HepG2 (cell line): ENCODE measurements around the gene MTHFD1L. TPM values are rescaled to one million over a fixed set of nuclear protein-coding genes. Genes with fewer than 3 reads are reported as not detected.

Source experiments
- ARNT ChIP-seq: fragments of 450-650 bp; IDR thresholded peaks from 2 replicates; pipeline ENCODE4 v1.6.1; 2017
- FOXC1 ChIP-seq: sonication (generic); formaldehyde crosslinking; IDR thresholded peaks from 2 replicates; pipeline ENCODE4 v1.8.0; 2022; ENCODE audit warnings: mild to moderate bottlenecking, missing genetic modification reagents, borderline replicate concordance
- KDM6A ChIP-seq: IDR thresholded peaks from 2 replicates; pipeline ENCODE4 v1.6.1; 2016; ENCODE audit warnings: low read depth
- MYC ChIP-seq: sonication (generic); formaldehyde crosslinking; IDR thresholded peaks from 2 replicates; pipeline ENCODE4 v1.9.0; 2021; ENCODE audit warnings: missing genetic modification reagents, borderline replicate concordance
- NCOA1 ChIP-seq: sonication (generic); formaldehyde crosslinking; IDR thresholded peaks from 2 replicates; pipeline ENCODE4 v1.9.0; 2021; ENCODE audit warnings: missing genetic modification reagents
- SOX5 ChIP-seq: IDR thresholded peaks from 2 replicates; pipeline ENCODE4 v1.6.1; 2016; ENCODE audit warnings: borderline replicate concordance
- TOPORS ChIP-seq: sonication (generic); formaldehyde crosslinking; IDR thresholded peaks from 2 replicates; pipeline ENCODE4 v1.8.0; 2023; ENCODE audit warnings: mild to moderate bottlenecking, missing genetic modification reagents
- WIZ ChIP-seq: sonication (generic); formaldehyde crosslinking; IDR thresholded peaks from 2 replicates; pipeline ENCODE4 v1.5.1; 2020; ENCODE audit warnings: mild to moderate bottlenecking, missing genetic modification reagents
- ZNF136 ChIP-seq: sonication (generic); formaldehyde crosslinking; IDR thresholded peaks from 2 replicates; pipeline ENCODE4 v1.8.1; 2022; ENCODE audit warnings: low read depth, mild to moderate bottlenecking, moderate library complexity, missing genetic modification reagents
- ZNF383 ChIP-seq: sonication (generic); formaldehyde crosslinking; IDR thresholded peaks from 2 replicates; pipeline ENCODE4 v1.4.0; 2020; ENCODE audit warnings: missing genetic modification reagents, mild to moderate bottlenecking, borderline replicate concordance
- ZNF546 ChIP-seq: sonication (generic); formaldehyde crosslinking; conservative IDR thresholded peaks from 2 replicates; pipeline ENCODE4 v1.8.1; 2023; ENCODE audit warnings: mild to moderate bottlenecking, missing genetic modification reagents
- ZNF773 ChIP-seq: sonication (generic); formaldehyde crosslinking; IDR thresholded peaks from 2 replicates; pipeline ENCODE4 v1.4.0; 2020; ENCODE audit warnings: missing genetic modification reagents, borderline replicate concordance
- ZNF839 ChIP-seq: sonication (generic); formaldehyde crosslinking; IDR thresholded peaks from 2 replicates; pipeline ENCODE4 v1.4.0; 2020; ENCODE audit warnings: missing genetic modification reagents, mild to moderate bottlenecking, borderline replicate concordance
- ZSCAN22 ChIP-seq: sonication (generic); formaldehyde crosslinking; IDR thresholded peaks from 2 replicates; pipeline ENCODE4 v1.4.0; 2020; ENCODE audit warnings: mild to moderate bottlenecking, missing genetic modification reagents
- ZSCAN25 ChIP-seq: sonication (generic); formaldehyde crosslinking; IDR thresholded peaks from 2 replicates; pipeline ENCODE4 v1.8.0; 2022; ENCODE audit warnings: mild to moderate bottlenecking, missing genetic modification reagents
- polyA plus RNA-seq, 8 experiments: library from polyadenylated mRNA; depleted of rRNA in 3 of 8; stranded (reverse) in 7 of 8; unstranded in 1 of 8; fragments of >200 nt; fragmentation: Illumina TruSeq in 4 of 8; extraction: Trizol in 4 of 8; gene quantifications; 2 replicates each; pipeline versions ENCODE4 v1.2.1 to v1.2.3, GENCODE V29; 2011 to 2016; ENCODE audit warnings: low read depth in 4 of 8, missing spikeins in 1 of 8, mixed read lengths in 1 of 8; ENCODE audit not compliant: insufficient read depth in 1 of 8
- total RNA-seq, 5 experiments: library from RNA; depleted of rRNA; stranded (reverse); fragments of >200 nt; fragmentation: Illumina TruSeq; extraction: Trizol; gene quantifications; 2 replicates each; pipeline ENCODE4 v1.2.3, GENCODE V29; 2016; ENCODE audit warnings: low read depth in 1 of 5
- TF ChIP-seq, protein P1 (sequence below): sonication (generic); formaldehyde crosslinking; IDR thresholded peaks from 2 replicates; pipeline ENCODE4 v1.4.0; 2020; ENCODE audit warnings: missing genetic modification reagents
- TF ChIP-seq, protein P2 (sequence below): sonication (generic); formaldehyde crosslinking; IDR thresholded peaks from 2 replicates; pipeline ENCODE4 v1.5.0; 2020; ENCODE audit warnings: missing genetic modification reagents, mild to moderate bottlenecking, borderline replicate concordance
- TF ChIP-seq, protein P3 (sequence below): sonication (generic); formaldehyde crosslinking; IDR thresholded peaks from 2 replicates; pipeline ENCODE4 v1.5.0; 2020; ENCODE audit warnings: mild to moderate bottlenecking, missing genetic modification reagents
- TF ChIP-seq, protein P4 (sequence below): IDR thresholded peaks from 2 replicates; pipeline ENCODE4 v1.6.1; 2016; ENCODE audit warnings: missing genetic modification reagents, missing compliant biosample characterization
- TF ChIP-seq, protein P5 (sequence below): sonication (generic); formaldehyde crosslinking; IDR thresholded peaks from 2 replicates; pipeline ENCODE4 v1.4.0; 2020; ENCODE audit warnings: mild to moderate bottlenecking, missing genetic modification reagents
- TF ChIP-seq, protein P6 (sequence below): sonication (generic); formaldehyde crosslinking; IDR thresholded peaks from 2 replicates; pipeline ENCODE4 v1.5.1; 2020; ENCODE audit warnings: missing genetic modification reagents, mild to moderate bottlenecking, borderline replicate concordance

The MTHFD1L gene
- total and polyA plus RNA-seq, 2 of the 13 experiments (the other 11 are each of a cell fraction or from before 2014, with no cell fraction given), result 24.0 to 39.6 TPM

DNA sequence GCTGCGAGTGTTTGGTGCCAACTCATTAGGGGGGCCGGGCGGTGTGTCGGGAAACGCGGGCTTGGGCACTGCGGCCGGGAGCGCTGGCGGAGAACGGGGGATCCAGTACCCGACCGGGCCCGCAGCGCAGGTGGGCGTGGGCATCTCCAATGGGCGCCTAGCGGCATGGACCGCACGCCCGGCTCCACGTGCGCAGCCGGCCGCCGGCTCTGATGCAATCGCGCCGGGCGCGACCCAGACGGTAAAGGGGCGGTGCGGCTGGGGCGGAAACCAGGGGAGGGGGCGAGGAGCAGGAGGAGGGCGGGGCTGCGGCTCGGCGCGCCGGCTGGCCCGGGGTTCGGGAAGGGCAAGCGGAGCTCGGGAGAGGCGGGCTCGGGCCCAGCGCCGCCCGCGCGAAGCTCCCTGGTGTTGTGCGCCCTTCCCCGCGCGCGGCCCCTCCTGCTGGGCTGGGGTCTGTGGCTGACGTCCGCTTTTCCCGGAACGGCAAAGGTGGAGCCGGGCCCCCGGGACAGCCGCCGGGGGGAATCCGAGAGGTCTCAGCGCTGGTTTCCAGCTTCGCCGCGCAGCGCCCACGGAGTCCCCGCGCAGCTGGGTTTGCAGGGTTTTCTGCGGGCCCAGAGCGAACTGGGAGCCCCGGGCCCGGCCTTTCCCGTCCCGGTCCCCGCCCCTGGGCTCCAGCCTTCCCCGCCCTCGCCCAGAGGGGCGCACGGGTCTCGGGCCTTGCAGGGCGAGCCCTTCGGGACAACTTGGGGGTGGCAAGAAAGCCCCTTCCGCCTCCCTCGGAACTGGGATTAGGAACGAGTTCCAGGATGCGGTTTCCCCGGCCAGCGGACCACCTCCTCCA, 867 bp downstream of the MTHFD1L start (continued):
- TF ChIP-seq, protein P1, sequence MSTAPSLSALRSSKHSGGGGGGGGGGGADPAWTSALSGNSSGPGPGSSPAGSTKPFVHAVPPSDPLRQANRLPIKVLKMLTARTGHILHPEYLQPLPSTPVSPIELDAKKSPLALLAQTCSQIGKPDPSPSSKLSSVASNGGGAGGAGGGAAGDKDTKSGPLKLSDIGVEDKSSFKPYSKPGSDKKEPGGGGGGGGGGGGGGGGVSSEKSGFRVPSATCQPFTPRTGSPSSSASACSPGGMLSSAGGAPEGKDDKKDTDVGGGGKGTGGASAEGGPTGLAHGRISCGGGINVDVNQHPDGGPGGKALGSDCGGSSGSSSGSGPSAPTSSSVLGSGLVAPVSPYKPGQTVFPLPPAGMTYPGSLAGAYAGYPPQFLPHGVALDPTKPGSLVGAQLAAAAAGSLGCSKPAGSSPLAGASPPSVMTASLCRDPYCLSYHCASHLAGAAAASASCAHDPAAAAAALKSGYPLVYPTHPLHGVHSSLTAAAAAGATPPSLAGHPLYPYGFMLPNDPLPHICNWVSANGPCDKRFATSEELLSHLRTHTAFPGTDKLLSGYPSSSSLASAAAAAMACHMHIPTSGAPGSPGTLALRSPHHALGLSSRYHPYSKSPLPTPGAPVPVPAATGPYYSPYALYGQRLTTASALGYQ (CRISPR knock-in tag), result peak; percentile 84
- TF ChIP-seq, protein P2, sequence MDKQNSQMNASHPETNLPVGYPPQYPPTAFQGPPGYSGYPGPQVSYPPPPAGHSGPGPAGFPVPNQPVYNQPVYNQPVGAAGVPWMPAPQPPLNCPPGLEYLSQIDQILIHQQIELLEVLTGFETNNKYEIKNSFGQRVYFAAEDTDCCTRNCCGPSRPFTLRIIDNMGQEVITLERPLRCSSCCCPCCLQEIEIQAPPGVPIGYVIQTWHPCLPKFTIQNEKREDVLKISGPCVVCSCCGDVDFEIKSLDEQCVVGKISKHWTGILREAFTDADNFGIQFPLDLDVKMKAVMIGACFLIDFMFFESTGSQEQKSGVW (CRISPR knock-in tag), result no peak
- TF ChIP-seq, protein P3, sequence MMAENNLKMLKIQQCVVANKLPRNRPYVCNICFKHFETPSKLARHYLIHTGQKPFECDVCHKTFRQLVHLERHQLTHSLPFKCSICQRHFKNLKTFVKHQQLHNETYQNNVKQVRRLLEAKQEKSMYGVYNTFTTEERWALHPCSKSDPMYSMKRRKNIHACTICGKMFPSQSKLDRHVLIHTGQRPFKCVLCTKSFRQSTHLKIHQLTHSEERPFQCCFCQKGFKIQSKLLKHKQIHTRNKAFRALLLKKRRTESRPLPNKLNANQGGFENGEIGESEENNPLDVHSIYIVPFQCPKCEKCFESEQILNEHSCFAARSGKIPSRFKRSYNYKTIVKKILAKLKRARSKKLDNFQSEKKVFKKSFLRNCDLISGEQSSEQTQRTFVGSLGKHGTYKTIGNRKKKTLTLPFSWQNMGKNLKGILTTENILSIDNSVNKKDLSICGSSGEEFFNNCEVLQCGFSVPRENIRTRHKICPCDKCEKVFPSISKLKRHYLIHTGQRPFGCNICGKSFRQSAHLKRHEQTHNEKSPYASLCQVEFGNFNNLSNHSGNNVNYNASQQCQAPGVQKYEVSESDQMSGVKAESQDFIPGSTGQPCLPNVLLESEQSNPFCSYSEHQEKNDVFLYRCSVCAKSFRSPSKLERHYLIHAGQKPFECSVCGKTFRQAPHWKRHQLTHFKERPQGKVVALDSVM, result peak; percentile 34; the same call in 1 of the 2 replicates
- TF ChIP-seq, protein P4, sequence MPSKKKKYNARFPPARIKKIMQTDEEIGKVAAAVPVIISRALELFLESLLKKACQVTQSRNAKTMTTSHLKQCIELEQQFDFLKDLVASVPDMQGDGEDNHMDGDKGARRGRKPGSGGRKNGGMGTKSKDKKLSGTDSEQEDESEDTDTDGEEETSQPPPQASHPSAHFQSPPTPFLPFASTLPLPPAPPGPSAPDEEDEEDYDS (CRISPR knock-in tag), result peak; percentile 57
- TF ChIP-seq ZNF546 (peak; percentile 76), NCOA1 (CRISPR knock-in tag) (peak; percentile 67; the same call in 1 of the 2 replicates), FOXC1 (CRISPR knock-in tag) (peak; percentile 93; the same call in 1 of the 2 replicates), ZNF839 (peak; percentile 91; the same call in 1 of the 2 replicates), ZNF773 (no peak), SOX5 (CRISPR knock-in tag) (peak; percentile 83), TOPORS (CRISPR knock-in tag) (no peak), MYC (CRISPR knock-in tag) (peak; percentile 100), ZNF136 (CRISPR knock-in tag) (peak; percentile 78; the same call in 1 of the 2 replicates), KDM6A (CRISPR knock-in tag) (peak; percentile 19; the same call in 1 of the 2 replicates), ZSCAN22 (CRISPR knock-in tag) (no peak), WIZ (CRISPR knock-in tag) (peak; percentile 24; the same call in 1 of the 2 replicates), ARNT (no peak), ZSCAN25 (CRISPR knock-in tag) (peak; percentile 82; the same call in 1 of the 2 replicates), ZNF383 (CRISPR knock-in tag) (0 out of 2 replicates have a peak, but pooled peaks have one; percentile 88)
- TF ChIP-seq, protein P5, sequence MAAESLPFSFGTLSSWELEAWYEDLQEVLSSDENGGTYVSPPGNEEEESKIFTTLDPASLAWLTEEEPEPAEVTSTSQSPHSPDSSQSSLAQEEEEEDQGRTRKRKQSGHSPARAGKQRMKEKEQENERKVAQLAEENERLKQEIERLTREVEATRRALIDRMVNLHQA, result no peak
- TF ChIP-seq, protein P6, sequence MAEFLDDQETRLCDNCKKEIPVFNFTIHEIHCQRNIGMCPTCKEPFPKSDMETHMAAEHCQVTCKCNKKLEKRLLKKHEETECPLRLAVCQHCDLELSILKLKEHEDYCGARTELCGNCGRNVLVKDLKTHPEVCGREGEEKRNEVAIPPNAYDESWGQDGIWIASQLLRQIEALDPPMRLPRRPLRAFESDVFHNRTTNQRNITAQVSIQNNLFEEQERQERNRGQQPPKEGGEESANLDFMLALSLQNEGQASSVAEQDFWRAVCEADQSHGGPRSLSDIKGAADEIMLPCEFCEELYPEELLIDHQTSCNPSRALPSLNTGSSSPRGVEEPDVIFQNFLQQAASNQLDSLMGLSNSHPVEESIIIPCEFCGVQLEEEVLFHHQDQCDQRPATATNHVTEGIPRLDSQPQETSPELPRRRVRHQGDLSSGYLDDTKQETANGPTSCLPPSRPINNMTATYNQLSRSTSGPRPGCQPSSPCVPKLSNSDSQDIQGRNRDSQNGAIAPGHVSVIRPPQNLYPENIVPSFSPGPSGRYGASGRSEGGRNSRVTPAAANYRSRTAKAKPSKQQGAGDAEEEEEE (CRISPR knock-in tag), result 0 out of 2 replicates have a peak, but pooled peaks have one; percentile 44
